ENCODE results near the gene PCCB.
A peak's percentile ranks its signal among the peaks of the same experiment; 100 is the strongest.

PCCB gene

GRCh38 chr3:136279092-136279491 lies 29.0 kb downstream of the PCCB start:
- Mint-ChIP-seq H3K9me3 (peaks cover 20% of the 10 kb centered on the region), H3K36me3 (peaks cover 25% of the 10 kb centered on the region), H3K4me1 (peaks cover 8% of the 10 kb centered on the region), H3K27ac (no peak overlapping the region), H3K4me3 (no peak overlapping the region)
- DNase-seq (ENCODE audit: low spot score in 2 of 2), result no peak
- no peak for ATAC-seq

DNA sequence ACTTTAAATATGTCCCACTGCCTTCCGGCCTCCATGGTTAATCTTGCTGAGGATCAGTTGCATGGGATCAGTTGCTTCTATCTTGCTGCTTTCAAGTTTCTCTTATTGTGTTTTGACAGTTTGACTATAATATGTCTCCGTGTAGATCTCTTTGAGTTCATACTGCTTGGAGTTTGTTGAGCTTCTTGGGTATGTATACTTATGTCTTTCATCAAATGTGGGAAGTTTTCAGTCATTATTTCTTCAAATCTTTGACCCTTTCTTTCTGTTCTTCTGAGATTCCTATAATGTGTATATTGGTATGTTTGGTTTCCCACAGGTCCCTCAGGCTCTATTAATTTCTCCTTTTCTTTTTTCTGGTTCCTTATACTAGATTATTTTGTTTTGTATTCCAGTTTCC lies 30.8 kb downstream of the PCCB start:
- DNase-seq (ENCODE audit: low spot score in 2 of 2), result no peak
- peaks cover 20% of the 10 kb centered on the region for H3K9me3 Mint-ChIP-seq
- no peak overlapping the region for H3K27ac Mint-ChIP-seq
- no peak for ATAC-seq
- H3K4me3 Mint-ChIP-seq, result no peak overlapping the region
- peaks cover 42% of the 10 kb centered on the region for H3K36me3 Mint-ChIP-seq
- peaks cover 8% of the 10 kb centered on the region for H3K4me1 Mint-ChIP-seq

GRCh38 chr3:136281966-136282520 lies 31.9 kb downstream of the PCCB start:
- Mint-ChIP-seq H3K27ac (no peak overlapping the region), H3K4me3 (no peak overlapping the region), H3K4me1 (peaks cover 8% of the 10 kb centered on the region), H3K36me3 (peaks cover 49% of the 10 kb centered on the region), H3K9me3 (peaks cover 20% of the 10 kb centered on the region)
- DNase-seq (ENCODE audit: low spot score in 2 of 2) (no peak), ATAC-seq (no peak)

GRCh38 chr3:136283627-136284026 lies 33.5 kb downstream of the PCCB start:
- no peak overlapping the region for H3K4me3 Mint-ChIP-seq
- peaks cover 8% of the 10 kb centered on the region for H3K4me1 Mint-ChIP-seq
- H3K36me3 Mint-ChIP-seq, result peaks cover 49% of the 10 kb centered on the region
- DNase-seq (ENCODE audit: low spot score in 2 of 2) (no peak), ATAC-seq (no peak)
- peaks cover 15% of the 10 kb centered on the region for H3K9me3 Mint-ChIP-seq
- no peak overlapping the region for H3K27ac Mint-ChIP-seq

GRCh38 chr3:136291302-136291701 lies 41.2 kb downstream of the PCCB start:
- no peak overlapping the region for H3K4me3 Mint-ChIP-seq
- peaks cover 39% of the 10 kb centered on the region for H3K36me3 Mint-ChIP-seq
- ATAC-seq, result no peak
- DNase-seq (ENCODE audit: low spot score in 2 of 2), result no peak
- no peaks in the 10 kb centered on the region for H3K4me1 Mint-ChIP-seq
- H3K27ac Mint-ChIP-seq, result no peak overlapping the region
- no peaks in the 10 kb centered on the region for H3K9me3 Mint-ChIP-seq

GRCh38 chr3:136292500-136292899 lies 42.4 kb downstream of the PCCB start:
- peaks cover 37% of the 10 kb centered on the region for H3K36me3 Mint-ChIP-seq
- no peaks in the 10 kb centered on the region for H3K4me1 Mint-ChIP-seq
- ATAC-seq, result no peak
- no peak for DNase-seq (ENCODE audit: low spot score in 2 of 2)
- no peaks in the 10 kb centered on the region for H3K9me3 Mint-ChIP-seq
- no peak overlapping the region for H3K4me3 Mint-ChIP-seq
- no peak overlapping the region for H3K27ac Mint-ChIP-seq

- no peak for DNase-seq (ENCODE audit: low spot score in 2 of 2)
- Mint-ChIP-seq H3K27ac (no peak overlapping the region), H3K4me1 (no peaks in the 10 kb centered on the region), H3K9me3 (no peaks in the 10 kb centered on the region), H3K36me3 (peaks cover 45% of the 10 kb centered on the region), H3K4me3 (no peak overlapping the region)
- ATAC-seq, result no peak
Observed at GRCh38 chr3:136293279-136293678, 43.1 kb downstream of the PCCB start.

DNA sequence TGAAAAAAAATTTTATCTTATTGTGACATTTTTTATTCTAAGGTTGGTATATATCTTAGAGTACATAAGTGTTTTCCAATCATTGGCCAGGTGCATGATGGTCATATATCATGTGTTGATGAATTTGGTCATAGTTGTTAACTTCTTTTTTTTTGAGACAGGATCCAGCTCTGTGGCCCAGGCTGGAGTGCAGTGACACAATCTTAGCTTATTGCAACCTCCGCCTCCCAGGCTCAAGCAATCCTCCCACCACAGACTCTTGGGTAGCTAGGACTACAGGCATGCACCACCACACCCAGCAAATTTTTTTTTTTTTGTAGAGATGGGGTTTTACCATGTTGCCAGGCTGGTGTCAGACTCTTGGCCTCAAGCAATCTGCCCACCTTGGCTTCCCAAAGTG lies 44.0 kb downstream of the PCCB start:
- H3K9me3 Mint-ChIP-seq, result no peaks in the 10 kb centered on the region
- H3K4me1 Mint-ChIP-seq, result no peaks in the 10 kb centered on the region
- no peak overlapping the region for H3K4me3 Mint-ChIP-seq
- ATAC-seq (no peak), DNase-seq (ENCODE audit: low spot score in 2 of 2) (no peak)
- H3K27ac Mint-ChIP-seq, result no peak overlapping the region
- peaks cover 48% of the 10 kb centered on the region for H3K36me3 Mint-ChIP-seq

DNA sequence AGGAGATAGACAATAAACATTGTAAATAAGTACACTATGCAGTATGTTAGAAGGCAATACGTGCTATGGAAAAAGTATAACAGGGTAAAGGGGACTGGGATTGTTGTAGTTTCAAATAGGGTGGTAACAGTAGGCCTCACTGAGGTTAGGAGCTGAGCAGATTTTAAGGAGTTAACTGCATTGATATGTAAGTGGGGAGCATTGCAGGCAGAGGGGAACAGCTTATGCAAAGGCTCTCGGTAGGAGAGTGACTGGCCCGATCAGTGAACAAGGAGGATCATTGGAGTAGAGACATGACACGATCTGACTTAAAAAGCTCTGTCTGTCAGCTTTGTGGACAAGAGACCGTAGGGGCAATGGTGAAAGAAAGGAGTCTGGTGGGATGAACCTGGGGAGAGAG lies 46.8 kb downstream of the PCCB start:
- Mint-ChIP-seq H3K4me3 (no peak overlapping the region), H3K36me3 (peaks cover 44% of the 10 kb centered on the region), H3K27ac (no peak overlapping the region), H3K4me1 (no peaks in the 10 kb centered on the region), H3K9me3 (no peaks in the 10 kb centered on the region)
- ATAC-seq, result no peak
- DNase-seq (ENCODE audit: low spot score in 2 of 2), result no peak

DNA sequence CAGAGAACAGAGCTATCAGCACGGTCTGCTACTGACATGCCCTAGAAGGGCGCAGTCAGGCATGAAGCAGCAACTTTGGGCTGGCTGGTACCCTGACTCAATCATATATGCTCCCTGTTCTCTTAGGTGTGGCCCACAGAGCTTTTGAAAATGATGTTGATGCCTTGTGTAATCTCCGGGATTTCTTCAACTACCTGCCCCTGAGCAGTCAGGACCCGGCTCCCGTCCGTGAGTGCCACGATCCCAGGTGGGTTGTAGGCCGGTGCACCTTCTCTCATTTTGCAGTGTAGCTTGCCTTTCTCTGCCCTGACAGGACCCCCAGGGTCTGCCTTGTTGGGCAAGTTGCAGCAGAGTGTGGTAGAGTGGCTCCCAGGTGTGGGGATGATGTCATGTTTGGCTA lies 47.7 kb downstream of the PCCB start:
- H3K36me3 Mint-ChIP-seq, result peaks cover 44% of the 10 kb centered on the region

GRCh38 chr3:136300444-136300843 lies 50.3 kb downstream of the PCCB start:
- Mint-ChIP-seq H3K36me3 (peaks cover 43% of the 10 kb centered on the region), H3K9me3 (no peaks in the 10 kb centered on the region), H3K4me1 (no peaks in the 10 kb centered on the region), H3K4me3 (no peak overlapping the region), H3K27ac (no peak overlapping the region)
- DNase-seq (ENCODE audit: low spot score in 2 of 2) (no peak), ATAC-seq (no peak)

More for the DNA sequence above, 47.7 kb downstream of the PCCB start:
- ATAC-seq, result no peak
- Mint-ChIP-seq H3K4me1 (no peaks in the 10 kb centered on the region), H3K27ac (peak overlapping the region; percentile 60), H3K9me3 (no peaks in the 10 kb centered on the region), H3K4me3 (no peak overlapping the region)
- DNase-seq (ENCODE audit: low spot score in 2 of 2), result no peak

DNA sequence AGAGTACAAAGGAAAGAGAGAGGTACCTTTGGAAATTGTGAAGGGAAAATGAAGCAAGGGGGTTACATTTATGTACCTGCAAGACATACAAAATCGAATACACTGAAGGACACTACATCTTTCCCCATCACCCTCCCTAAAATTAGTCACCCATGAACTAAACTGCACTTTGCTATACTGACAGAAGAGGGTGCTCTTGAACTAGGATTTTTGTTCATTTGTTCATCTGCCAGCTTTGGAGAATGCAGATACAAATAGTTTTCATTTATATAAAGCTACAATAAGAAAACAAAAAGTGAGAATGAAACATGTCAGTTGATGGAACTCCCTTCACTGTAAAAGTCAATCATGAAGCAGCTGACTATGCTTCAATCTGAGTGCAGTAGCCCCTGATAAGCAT lies 55.7 kb downstream of the PCCB start:
- ATAC-seq (no peak), DNase-seq (ENCODE audit: low spot score in 2 of 2) (no peak)
- Mint-ChIP-seq H3K4me1 (no peaks in the 10 kb centered on the region), H3K27ac (no peak overlapping the region), H3K9me3 (no peaks in the 10 kb centered on the region), H3K36me3 (peaks cover 33% of the 10 kb centered on the region), H3K4me3 (no peak overlapping the region)

DNA sequence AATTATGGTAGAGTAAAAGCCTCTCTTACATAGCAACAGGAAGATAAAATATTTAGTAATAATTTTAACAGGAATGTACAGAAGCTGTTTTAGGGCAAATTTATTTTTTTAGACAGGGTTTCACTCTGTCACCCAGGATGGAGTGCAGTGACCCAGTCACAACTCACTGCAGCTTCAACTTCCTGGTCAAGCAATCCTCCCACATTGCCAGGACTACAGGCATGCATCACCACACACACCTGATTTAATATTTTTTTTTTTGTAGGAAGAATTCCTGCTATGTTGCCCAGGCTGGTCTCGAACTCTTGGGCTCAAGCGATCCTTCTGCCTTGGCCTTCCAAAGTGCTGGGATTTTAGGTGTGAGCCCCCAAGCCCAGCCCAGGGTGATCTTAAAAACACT lies 61.1 kb downstream of the PCCB start:
- H3K36me3 Mint-ChIP-seq, result peaks cover 11% of the 10 kb centered on the region
- no peaks in the 10 kb centered on the region for H3K4me1 Mint-ChIP-seq
- no peak overlapping the region for H3K27ac Mint-ChIP-seq
- DNase-seq (ENCODE audit: low spot score in 2 of 2), result no peak
- H3K4me3 Mint-ChIP-seq, result no peak overlapping the region
- no peak for ATAC-seq
- no peaks in the 10 kb centered on the region for H3K9me3 Mint-ChIP-seq

DNA sequence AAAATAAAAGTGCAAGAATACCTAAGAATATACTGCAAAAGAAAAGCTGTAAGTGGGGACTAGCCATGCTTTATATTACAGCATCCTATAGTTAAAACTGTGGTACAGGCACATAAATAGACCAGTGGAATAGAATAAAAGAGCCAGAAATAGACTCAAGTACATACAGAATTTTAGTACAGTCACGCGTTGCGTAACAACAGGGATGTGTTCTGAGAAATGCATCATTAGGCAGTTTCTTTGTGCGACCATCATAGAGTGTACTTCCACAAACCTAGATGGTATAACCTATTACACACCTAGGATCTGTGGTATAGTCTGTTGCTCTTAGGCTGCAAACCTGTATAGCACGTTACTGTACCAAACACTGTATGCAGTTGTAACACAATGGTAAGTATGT lies 61.8 kb downstream of the PCCB start:
- Mint-ChIP-seq H3K27ac (no peak overlapping the region), H3K36me3 (peaks cover 17% of the 10 kb centered on the region), H3K4me3 (no peak overlapping the region), H3K9me3 (no peaks in the 10 kb centered on the region), H3K4me1 (no peaks in the 10 kb centered on the region)
- no peak for DNase-seq (ENCODE audit: low spot score in 2 of 2)
- no peak for ATAC-seq

DNA sequence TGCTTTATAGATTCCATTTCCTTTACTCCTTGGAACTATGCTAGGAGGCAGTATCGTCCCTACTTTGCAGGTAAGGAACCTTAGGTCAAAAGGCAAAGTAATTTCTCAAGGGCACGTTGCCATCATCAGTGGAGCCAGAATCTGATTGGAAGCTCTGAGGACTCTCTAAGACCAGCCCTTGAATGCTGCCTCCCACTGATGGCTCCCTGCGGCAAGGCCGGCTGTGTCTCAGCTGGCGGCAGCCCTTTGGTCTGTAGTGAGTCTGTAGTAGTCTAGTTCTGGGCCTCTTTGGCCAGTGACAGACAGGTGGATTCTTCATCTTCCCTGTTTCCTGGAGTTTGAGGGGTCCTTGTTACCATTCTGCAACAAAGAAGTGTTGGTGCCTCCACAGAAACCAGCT lies 76.2 kb downstream of the PCCB start:
- H3K9me3 Mint-ChIP-seq, result peaks cover 6% of the 10 kb centered on the region
- H3K27ac Mint-ChIP-seq, result no peak overlapping the region
- peaks cover 14% of the 10 kb centered on the region for H3K36me3 Mint-ChIP-seq
- no peaks in the 10 kb centered on the region for H3K4me1 Mint-ChIP-seq
- no peak for ATAC-seq
- no peak for DNase-seq (ENCODE audit: low spot score in 2 of 2)
- no peak overlapping the region for H3K4me3 Mint-ChIP-seq

DNA sequence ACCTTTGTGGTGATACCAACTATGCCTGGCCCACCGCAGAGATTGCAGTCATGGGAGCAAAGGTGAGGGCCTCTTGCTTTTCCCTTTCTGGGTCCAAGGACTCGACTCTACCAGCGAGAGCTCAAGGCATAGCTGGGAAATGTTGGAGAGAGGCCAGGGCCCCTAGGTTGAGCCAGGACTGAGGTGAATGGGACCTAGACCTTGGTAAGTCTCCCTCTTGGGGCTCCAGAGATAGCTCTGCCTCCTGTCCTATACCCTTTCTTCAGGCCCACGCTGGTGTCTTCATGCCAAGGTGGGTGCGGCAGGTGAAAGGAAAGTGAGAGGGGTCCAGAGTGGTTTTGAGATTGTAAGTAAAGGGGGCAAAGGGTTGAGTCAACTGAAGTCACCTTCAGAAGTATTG lies 77.5 kb downstream of the PCCB start:
- ATAC-seq (no peak), DNase-seq (ENCODE audit: low spot score in 2 of 2) (no peak)
- Mint-ChIP-seq H3K4me1 (peaks cover 3% of the 10 kb centered on the region), H3K9me3 (peaks cover 5% of the 10 kb centered on the region), H3K27ac (no peak overlapping the region), H3K4me3 (no peak overlapping the region), H3K36me3 (peaks cover 16% of the 10 kb centered on the region)

DNA sequence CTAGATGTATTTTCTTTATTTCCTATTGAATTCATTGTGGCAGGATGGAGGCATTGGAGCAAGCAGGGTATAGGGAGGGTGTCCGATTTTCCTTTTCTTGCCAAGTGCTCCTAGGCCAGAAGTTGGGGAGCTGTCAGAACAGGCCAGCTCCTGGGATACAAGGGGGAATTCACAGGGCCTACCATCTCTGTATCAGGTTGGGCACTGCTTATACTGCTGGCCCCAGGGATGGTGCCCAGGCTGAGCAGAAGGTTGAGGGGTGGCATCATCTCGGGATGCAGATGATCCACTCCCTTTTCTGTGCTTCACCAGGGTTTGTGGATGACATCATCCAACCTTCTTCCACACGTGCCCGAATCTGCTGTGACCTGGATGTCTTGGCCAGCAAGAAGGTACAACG lies 79.5 kb downstream of the PCCB start:
- no peak overlapping the region for H3K4me3 Mint-ChIP-seq
- ATAC-seq, result no peak
- peaks cover 30% of the 10 kb centered on the region for H3K36me3 Mint-ChIP-seq
- no peaks in the 10 kb centered on the region for H3K9me3 Mint-ChIP-seq
- no peak overlapping the region for H3K27ac Mint-ChIP-seq
- DNase-seq (ENCODE audit: low spot score in 2 of 2), result no peak
- H3K4me1 Mint-ChIP-seq, result peaks cover 8% of the 10 kb centered on the region
